Fibroblast of the conjunctiva (primary cell): ENCODE data around the gene MPND.

ENCODE experiments used
- DNase-seq: peaks from one replicate; pipeline ENCODE4 v3.0.0-alpha.2; 2010; ENCODE audit warnings: low read depth

Gene MPND

DNA sequence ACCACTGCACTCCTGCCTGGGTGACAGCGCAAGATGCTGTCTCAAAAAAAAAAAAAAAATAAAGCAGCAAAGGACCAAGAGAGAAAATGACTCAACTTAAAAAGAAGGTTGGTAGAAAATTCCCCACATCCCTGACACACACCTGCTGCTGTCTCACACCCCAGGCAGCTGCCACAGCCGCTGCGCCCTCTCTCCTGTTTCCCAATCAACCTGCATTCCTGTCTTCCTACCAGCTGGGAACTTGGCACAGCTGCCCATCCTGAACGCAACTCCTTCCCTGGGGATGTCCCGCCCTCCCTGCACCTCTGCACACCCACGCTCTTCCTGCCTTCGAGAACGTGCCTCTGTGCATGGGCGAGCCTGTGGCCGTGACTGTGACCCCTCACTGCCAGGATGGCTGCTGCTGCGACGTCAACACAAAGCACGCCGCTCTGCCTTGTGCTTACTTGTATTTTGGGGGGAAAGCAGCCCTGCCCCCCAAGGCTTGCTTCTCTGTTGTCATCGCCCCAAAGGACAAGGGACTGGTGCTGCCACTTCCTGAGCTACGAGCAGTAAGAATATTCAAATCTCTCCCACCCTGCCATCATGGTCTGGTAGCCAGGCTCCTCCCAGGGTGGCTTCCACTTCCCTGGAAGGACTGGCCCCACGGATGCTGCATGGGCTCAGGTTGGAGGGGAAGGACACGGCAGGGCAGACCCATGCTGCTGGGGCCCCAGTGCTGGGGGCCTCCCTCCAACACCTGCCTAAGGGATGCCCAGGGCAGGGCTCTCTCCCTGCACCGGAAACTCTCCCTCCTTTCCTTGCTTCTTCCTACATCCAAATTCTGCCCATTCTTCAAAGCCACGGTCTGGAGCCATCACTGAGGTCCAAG is 36.3 kb downstream of the MPND start:
- no peak for DNase-seq

GRCh38 chr19:4380254-4380727 is 36.9 kb downstream of the MPND start:
- DNase-seq: no peak

GRCh38 chr19:4385291-4386040 is 42.1 kb downstream of the MPND start:
- DNase-seq: no peak

- DNase-seq: no peak
Measured at GRCh38 chr19:4386041-4386782, 42.9 kb downstream of the MPND start.

DNA sequence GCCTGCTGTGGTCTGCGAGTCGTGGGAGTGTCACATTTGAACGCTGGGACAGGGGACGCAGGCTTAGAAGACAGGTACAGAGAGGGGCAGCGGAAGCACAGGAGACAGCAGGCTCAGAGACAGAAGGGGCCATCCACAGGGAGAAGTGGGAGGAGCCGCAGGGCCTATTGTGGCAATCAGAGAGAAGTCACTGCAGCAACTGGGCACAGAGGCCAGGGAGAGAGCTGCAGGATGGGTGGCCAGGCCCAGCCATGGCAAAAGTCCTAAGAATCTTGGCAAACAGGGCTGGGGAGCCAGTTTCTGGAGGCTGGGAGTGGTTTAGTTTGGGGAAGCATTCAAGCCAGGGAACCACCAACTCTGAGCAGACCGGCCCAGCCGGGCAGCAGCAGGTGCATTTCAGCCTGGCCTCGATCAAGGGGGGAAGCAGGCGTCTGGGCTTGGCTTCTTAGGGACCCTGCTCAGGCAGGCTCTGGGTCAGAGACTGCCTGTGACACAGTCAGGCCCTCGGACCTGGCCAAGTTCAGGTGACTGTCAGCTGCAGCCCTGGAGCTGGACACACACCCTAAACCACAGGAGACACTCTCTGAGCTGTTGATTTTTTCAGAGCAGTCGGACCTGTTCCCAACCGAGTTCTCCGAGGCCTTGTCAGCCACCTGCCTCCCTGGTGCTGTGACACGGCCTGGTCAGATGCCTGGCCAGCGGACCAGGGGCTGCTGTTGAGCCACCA is 45.1 kb downstream of the MPND start:
- no peak for DNase-seq

GRCh38 chr19:4389064-4389375 is 45.7 kb downstream of the MPND start:
- DNase-seq: no peak

GRCh38 chr19:4389511-4390016 is 46.2 kb downstream of the MPND start:
- DNase-seq: no peak

GRCh38 chr19:4390017-4390566 is 46.7 kb downstream of the MPND start:
- DNase-seq: no peak

DNA sequence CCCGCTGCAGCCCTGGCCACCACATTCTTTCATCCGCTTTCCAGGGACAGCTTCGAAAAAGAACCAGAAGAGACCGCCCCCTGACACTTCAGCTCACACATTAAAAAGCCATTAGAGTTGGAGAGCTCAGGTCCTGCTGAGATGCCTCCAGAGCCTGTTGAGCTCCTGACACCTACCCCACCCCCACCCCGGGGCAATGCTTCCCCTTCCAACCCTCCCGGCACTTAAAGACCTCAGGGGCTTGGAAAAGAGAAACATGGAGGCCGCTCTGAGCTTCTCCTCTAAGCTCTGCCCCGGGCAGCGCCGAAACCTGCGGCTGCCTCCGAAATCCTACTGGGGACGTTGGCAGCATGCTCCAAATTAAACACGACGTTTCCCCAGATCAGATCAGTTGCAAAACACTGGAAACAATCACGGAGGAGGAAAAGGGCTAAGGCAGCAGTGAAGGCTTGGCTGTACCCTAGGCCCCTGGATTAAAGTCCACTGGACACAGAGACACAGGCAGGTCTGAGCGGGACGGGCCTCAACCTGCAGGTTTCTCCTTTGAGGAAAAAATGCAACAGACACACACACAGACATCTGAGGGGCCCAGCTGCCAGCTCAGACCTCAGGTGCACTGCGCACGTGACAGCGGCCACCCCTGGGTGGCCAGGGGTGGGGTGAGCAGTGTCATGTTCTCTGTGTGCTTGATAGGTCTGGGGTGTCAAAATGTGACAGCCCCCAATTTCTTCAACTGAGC is 47.4 kb downstream of the MPND start:
- DNase-seq: no peak

GRCh38 chr19:4391306-4391693 is 47.9 kb downstream of the MPND start:
- no peak for DNase-seq

DNA sequence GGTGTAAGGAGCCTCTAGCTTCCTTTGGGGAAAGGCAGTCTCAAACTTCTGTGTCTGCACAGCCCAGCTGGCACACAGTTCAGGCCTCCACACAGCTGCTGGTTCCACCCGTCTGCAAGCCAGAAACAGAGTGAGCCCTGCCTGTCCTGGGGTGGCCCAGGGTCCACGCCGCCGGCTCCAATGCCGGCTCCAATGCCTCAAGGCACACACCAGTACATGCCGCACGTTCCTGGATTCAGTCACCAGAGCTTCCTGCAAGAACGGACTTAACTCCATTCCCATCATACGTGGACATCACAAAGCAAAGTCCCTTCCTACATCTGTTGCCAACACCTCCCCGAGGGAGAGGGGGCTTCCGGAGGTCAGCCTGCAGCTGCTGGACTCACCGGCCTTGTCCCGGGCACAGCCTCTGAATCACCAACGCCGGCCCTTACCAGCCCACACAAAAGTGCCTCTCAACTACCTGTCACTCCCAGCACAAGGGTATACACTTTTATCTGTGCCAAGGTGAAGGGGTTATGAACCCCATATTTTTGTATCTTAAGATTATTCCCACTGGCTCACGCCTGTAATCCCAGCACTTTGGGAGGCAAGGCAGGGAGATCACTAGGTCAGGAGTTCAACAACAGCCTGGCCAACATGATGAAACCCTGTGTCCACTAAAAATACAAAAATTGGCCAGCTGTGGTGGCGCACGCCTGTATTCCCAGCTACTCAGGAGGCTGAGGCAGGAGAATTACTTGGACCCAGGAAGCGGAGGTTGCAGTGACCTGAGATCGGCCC is 48.5 kb downstream of the MPND start:
- DNase-seq: peak; percentile 47

GRCh38 chr19:4393947-4394590 is 50.7 kb downstream of the MPND start:
- no peak for DNase-seq

- DNase-seq: no peak
Measured at GRCh38 chr19:4396949-4397783, 53.8 kb downstream of the MPND start.

GRCh38 chr19:4399812-4400134 is 56.4 kb downstream of the MPND start:
- no peak for DNase-seq

DNA sequence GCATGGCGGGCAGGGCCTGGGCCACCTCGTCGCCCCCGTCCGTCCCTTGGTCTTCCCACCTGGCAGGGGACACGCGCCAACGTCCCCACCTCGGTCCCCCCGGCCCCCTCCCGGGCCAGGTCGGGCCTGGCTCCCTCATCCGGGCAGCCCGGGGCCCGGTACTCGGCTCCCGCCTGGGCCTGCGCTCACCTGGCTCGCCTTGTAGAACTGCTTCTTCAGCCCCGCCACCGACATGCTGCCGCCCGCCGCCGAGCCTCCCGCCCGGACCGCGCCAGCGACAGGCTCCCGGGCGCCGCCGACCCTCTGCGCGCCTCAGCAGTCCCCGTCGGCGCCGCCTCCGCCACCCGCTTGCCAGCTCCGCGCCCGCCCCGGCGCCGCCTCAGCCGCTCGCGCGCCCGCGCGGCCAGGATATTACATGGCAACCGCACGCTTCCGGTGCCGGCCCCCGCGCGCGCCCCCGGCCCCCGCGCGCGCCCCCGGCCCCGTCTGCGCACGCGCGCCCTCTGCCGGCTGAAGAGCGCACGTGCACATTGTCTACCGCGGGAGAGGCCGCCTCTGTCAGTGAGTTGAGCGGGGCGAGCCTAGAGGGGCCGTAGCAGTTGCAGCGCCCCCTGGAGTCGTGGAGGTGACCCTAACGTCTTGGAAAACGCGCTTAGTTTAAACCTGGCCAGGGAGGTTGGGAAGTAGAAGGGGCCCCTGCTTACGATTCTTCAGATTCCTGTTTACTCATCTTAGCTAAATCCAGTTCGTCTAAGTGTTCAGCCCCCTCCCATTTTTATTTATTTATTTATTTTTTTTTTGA is 57.0 kb downstream of the MPND start, which contains the start of gene SH3GL1:
Gene SH3GL1, minus strand, starts transcription at position 413 of the 802 bp plus-strand sequence. Its CDS starts 179 bp downstream, at position 234.
- DNase-seq: peak; percentile 82

DNA sequence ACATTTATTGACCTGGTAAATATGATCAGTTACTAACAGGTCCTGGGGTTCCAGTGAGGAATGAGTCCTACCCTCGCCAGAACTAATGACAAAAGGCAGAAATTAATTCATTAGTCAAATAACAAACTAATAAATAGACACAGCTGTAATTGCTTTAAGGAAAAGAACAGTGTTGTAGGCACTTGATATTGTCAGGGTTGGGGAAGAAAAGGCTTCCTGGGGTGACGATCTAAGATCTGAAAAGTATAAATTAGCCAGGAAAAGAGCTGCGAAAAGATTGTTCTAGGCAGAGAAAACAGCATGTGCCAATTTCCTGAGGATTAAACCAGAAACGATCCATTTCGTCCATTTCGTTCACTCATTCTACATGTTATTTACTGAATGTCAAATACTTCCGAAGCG is 58.4 kb downstream of the MPND start:
- DNase-seq: no peak

- peak; percentile 100 for DNase-seq
Measured at GRCh38 chr19:4402171-4403004, 59.0 kb downstream of the MPND start, which contains the start of gene CHAF1A. Gene CHAF1A (plus strand): TSS chr19:4402640. CDS start chr19:4402763, 123 bp downstream.
